HCT116 (cell line): ENCODE results near the gene DVL2. TPM values are rescaled to one million over a fixed set of nuclear protein-coding genes. Genes with fewer than 3 reads are reported as not detected.
A peak's percentile ranks its signal among the peaks of the same experiment; 100 is the strongest.

Experiments used
- ATAC-seq: fragments of 200-7000 bp; cut with Tn5 transposase; 2 replicates; pipeline ENCODE4 v1.9.1; 2020; ENCODE audit warnings: mild to moderate bottlenecking, moderate library complexity
- BruUV-seq: library from RNA; stranded (reverse); fragments of 400-500 nt; replicated peaks from 2 replicates; lab custom pipeline; 2021; lab: Mats Ljungman, UMichigan
- CTCF ChIA-PET: fragments of 300-600 bp; sonication (Branson Sonifier 250); formaldehyde crosslinking; loops from one replicate; lab custom pipeline; 2021; ENCODE audit warnings: antibody characterized with exemption; lab: Charles Lee
- POLR2A ChIA-PET: fragments of 300-600, 350-600 bp; sonication (Branson Sonifier 250); formaldehyde crosslinking; loops from one replicate; lab custom pipeline; 2021; ENCODE audit warnings: antibody characterized with exemption; lab: Charles Lee
- RAD21 ChIA-PET, 2 experiments: fragments of 300-600 bp; sonication (Branson Sonifier 250); formaldehyde crosslinking; loops; one replicate each; lab custom pipeline; 2023; ENCODE audit warnings: low total read pairs in 2 of 2; ENCODE audit not compliant: uncharacterized antibody in 2 of 2, unreplicated experiment in 2 of 2, low non-redundant PET in 1 of 2; lab: Charles Lee
- DNase-seq: peaks from one replicate; pipeline ENCODE4 v3.0.0-alpha.2; 2010; ENCODE audit warnings: low read depth, low spot score
- H2AFZ ChIP-seq: fragments of 200-600 bp; shearing (Covaris generic), sonication (generic); 2 replicates; pipeline ENCODE4 v1.6.1; 2017; ENCODE audit warnings: low read depth, mixed run types, mixed read lengths, antibody characterized with exemption, low read length; ENCODE audit not compliant: poor library complexity, severe bottlenecking
- H3K27ac ChIP-seq: 2 replicates; pipeline ENCODE4 v1.5.1; 2012; ENCODE audit warnings: low read depth, low read length
- H3K27me3 ChIP-seq: fragments of 200-600 bp; sonication (generic); 2 replicates; pipeline ENCODE4 v1.6.1; 2016; ENCODE audit warnings: mixed run types, low read length, mixed read lengths; ENCODE audit not compliant: insufficient read depth
- H3K36me3 ChIP-seq, 2 experiments: fragments of 200-500 bp in 1 of 2; fragments of 200-600 bp in 1 of 2; sonication (Bioruptor generic) in 1 of 2; sonication (generic) in 1 of 2; 2 replicates each; pipeline versions ENCODE4 v1.5.1 to v1.6.1; 2014 to 2016; ENCODE audit warnings: low read length in 2 of 2, inconsistent platforms in 1 of 2, mixed read lengths in 1 of 2, mixed run types in 1 of 2; ENCODE audit not compliant: insufficient read depth in 2 of 2, control insufficient read depth in 1 of 2
- H3K4me1 ChIP-seq, 2 experiments: fragments of 200-600 bp in 1 of 2; sonication (generic) in 1 of 2; 2 replicates each; pipeline versions ENCODE4 v1.5.1 to v1.6.1; 2012 to 2017; ENCODE audit warnings: low read length in 2 of 2, inconsistent platforms in 1 of 2, mild to moderate bottlenecking in 1 of 2, mixed read lengths in 1 of 2, mixed run types in 1 of 2, moderate library complexity in 1 of 2; ENCODE audit not compliant: insufficient read depth in 2 of 2, control insufficient read depth in 1 of 2
- H3K4me2 ChIP-seq: fragments of 200-600 bp; sonication (generic); 2 replicates; pipeline ENCODE4 v1.6.1; 2017; ENCODE audit warnings: mixed run types, low read length, mixed read lengths
- H3K4me3 ChIP-seq, 2 experiments: fragments of 200-600 bp in 1 of 2; sonication (generic) in 1 of 2; replicated peaks in 1 of 2; 2 replicates each; pipeline ENCODE4 v1.5.1; 2011 to 2016; ENCODE audit warnings: low read length in 2 of 2, control low read depth in 1 of 2, low read depth in 1 of 2, mild to moderate bottlenecking in 1 of 2, mixed read lengths in 1 of 2, mixed run types in 1 of 2
- H3K79me2 ChIP-seq: fragments of 200-600 bp; sonication (generic); 2 replicates; pipeline ENCODE4 v1.6.1; 2017; ENCODE audit warnings: mild to moderate bottlenecking, mixed run types, low read length, moderate library complexity, mixed read lengths; ENCODE audit not compliant: insufficient read depth
- H3K9ac ChIP-seq: fragments of 200-600 bp; sonication (generic); 2 replicates; pipeline ENCODE4 v1.6.1; 2016; ENCODE audit warnings: low read length, mixed read lengths
- H3K9me2 ChIP-seq: fragments of 200-600 bp; sonication (generic), shearing (Covaris generic); 2 replicates; pipeline ENCODE4 v1.6.1; 2017; ENCODE audit warnings: mixed run types, mild to moderate bottlenecking, moderate library complexity; ENCODE audit not compliant: insufficient read depth
- H3K9me3 ChIP-seq, 2 experiments: fragments of 200-500 bp in 1 of 2; fragments of 200-600 bp in 1 of 2; sonication (Bioruptor generic) in 1 of 2; sonication (generic) in 1 of 2; 2 replicates each; pipeline ENCODE4 v1.6.1; 2014 to 2017; ENCODE audit warnings: low read length in 2 of 2, mixed read lengths in 2 of 2, inconsistent platforms in 1 of 2, low read depth in 1 of 2, mild to moderate bottlenecking in 1 of 2, mixed run types in 1 of 2, moderate library complexity in 1 of 2; ENCODE audit not compliant: control insufficient read depth in 1 of 2, insufficient read depth in 1 of 2
- H4K20me1 ChIP-seq: fragments of 200-600 bp; sonication (generic), shearing (Covaris generic); 2 replicates; pipeline ENCODE4 v1.6.1; 2017; ENCODE audit warnings: mixed run types, mild to moderate bottlenecking, moderate library complexity; ENCODE audit not compliant: insufficient read depth
- CBX3 ChIP-seq: IDR thresholded peaks from 2 replicates; pipeline ENCODE4 v1.6.1; 2012; ENCODE audit warnings: low read depth
- CEBPB ChIP-seq: IDR thresholded peaks from 2 replicates; pipeline ENCODE4 v1.6.1; 2012; ENCODE audit warnings: low read depth
- EZH2 ChIP-seq: fragments of 200-600 bp; sonication (generic); IDR thresholded peaks from 2 replicates; pipeline ENCODE4 v1.6.1; 2017; ENCODE audit warnings: antibody characterized with exemption, mixed run types
- EZH2phosphoT487 ChIP-seq: fragments of 200-600 bp; IDR thresholded peaks from 2 replicates; pipeline ENCODE4 v1.6.1; 2018; ENCODE audit warnings: antibody characterized with exemption, borderline replicate concordance
- JUND ChIP-seq: IDR thresholded peaks from 2 replicates; pipeline ENCODE4 v1.6.1; 2012
- POLR2A ChIP-seq: IDR thresholded peaks from 2 replicates; pipeline ENCODE4 v1.7.0; 2011; ENCODE audit warnings: borderline replicate concordance; ENCODE audit not compliant: insufficient read depth, insufficient read length; ENCODE audit errors: extremely low read depth
- POLR2AphosphoS5 ChIP-seq: IDR thresholded peaks from 2 replicates; pipeline ENCODE4 v1.6.1; 2011; ENCODE audit warnings: mild to moderate bottlenecking, low read depth, low read length, moderate library complexity
- ZFX ChIP-seq: fragments of 450-650 bp; IDR thresholded peaks from 2 replicates; pipeline ENCODE4 v1.6.1; 2017
- intact Hi-C: fragments of 100-400 bp; cut with micrococcal nuclease; formaldehyde crosslinking; loops from 2 replicates; pipeline ENCODE4 v1.10.0; 2022
- total RNA-seq: library from RNA; stranded (reverse); gene quantifications from one replicate; pipeline ENCODE4 v1.2.1, GENCODE V29; 2021; ENCODE audit not compliant: unreplicated experiment
- TF ChIP-seq, protein P1 (sequence below): IDR thresholded peaks from 2 replicates; pipeline ENCODE4 v1.6.1; 2011; ENCODE audit warnings: mild to moderate bottlenecking, low read length, moderate library complexity; ENCODE audit not compliant: insufficient replicate concordance; ENCODE audit errors: extremely low read depth
- TF ChIP-seq, protein P2 (sequence below): IDR thresholded peaks from 2 replicates; pipeline ENCODE4 v1.6.1; 2012

The DVL2 gene
- total RNA-seq, 1 experiment from 2014 or later = 69.7 TPM

DNA sequence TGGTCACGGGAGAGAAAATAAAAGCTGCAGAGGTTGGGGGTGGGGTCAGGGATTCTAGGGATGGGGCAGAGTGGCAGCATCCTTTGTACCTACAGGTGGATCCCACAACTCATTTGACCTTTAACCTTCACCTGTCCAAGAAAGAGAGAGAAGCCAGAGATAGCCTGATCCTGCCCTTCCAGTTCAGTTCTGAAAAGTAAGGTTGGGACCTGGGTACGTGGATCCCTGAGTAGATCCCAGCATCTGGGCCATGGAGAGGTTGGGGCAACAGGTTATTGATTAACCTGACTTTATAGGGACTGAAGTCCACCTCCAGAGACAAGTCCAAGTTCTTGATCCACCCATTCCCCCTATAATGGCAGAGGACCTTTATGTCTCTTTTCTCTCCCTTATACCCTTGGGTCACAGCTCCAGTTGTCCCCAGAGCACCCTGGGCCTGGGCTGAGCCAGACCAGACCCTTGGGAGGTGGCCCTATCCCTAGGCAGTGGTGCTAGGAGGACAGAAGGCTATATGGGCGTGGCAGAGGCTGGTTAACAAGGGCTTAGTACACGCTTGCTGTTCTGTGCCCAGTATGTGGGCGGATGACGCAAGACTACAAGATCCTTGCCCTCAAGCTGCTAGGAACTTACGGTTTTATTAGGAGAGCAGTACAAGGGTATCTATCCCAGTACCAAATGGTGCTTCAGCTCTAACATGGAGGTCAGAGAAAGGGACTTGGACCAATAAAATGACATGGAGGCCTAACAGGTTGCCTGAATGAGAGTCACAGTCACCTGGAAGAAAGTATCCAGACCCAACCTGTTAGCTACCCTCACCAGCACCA is 24.6 kb upstream of the DVL2 start (continued):
- TF ChIP-seq, protein P1, sequence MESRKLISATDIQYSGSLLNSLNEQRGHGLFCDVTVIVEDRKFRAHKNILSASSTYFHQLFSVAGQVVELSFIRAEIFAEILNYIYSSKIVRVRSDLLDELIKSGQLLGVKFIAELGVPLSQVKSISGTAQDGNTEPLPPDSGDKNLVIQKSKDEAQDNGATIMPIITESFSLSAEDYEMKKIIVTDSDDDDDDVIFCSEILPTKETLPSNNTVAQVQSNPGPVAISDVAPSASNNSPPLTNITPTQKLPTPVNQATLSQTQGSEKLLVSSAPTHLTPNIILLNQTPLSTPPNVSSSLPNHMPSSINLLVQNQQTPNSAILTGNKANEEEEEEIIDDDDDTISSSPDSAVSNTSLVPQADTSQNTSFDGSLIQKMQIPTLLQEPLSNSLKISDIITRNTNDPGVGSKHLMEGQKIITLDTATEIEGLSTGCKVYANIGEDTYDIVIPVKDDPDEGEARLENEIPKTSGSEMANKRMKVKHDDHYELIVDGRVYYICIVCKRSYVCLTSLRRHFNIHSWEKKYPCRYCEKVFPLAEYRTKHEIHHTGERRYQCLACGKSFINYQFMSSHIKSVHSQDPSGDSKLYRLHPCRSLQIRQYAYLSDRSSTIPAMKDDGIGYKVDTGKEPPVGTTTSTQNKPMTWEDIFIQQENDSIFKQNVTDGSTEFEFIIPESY = no peak

DNA sequence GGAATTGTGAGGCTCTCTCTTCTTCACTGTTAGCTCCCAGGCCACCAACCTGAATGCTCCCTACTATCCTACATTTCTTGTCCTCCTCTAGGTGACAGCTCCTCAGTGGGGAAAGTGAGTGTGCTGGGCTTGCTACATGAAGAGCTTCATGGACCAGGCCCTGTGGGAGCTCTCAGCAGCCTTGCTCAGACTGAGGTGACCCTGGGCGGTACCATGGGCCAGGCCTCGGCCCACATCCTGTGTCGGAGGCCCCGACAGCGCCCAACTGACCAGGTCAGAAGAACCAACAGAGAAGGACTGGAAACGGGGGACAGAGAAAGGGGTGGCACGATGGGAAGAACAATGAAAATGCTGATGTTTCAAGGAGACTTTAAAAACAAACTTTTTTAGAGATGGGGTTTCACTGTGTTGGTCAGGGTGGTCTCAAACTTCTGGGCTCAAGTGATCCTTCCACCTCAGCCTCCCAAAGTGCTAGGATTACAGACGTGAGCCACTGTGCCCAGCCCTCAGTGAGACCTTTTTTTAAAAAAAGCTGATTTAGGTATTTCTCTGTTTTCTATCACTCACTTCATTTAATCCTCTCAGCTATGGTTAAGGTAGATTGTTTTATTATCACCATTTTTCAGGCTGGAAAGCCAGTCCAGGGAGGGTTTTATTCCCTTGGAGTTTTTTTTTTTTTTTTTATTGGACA is 22.6 kb upstream of the DVL2 start:
- no peak for TF ChIP-seq CEBPB
- 0 out of 2 replicates have a peak, but pooled peaks have one; percentile 4 for TF ChIP-seq JUND
- TF ChIP-seq POLR2A = no peak
- TF ChIP-seq CBX3 = no peak
- no peak for TF ChIP-seq ZFX
- TF ChIP-seq EZH2phosphoT487 = no peak
- TF ChIP-seq, protein P2, sequence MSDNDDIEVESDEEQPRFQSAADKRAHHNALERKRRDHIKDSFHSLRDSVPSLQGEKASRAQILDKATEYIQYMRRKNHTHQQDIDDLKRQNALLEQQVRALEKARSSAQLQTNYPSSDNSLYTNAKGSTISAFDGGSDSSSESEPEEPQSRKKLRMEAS = no peak
- peak; percentile 53 for TF ChIP-seq POLR2AphosphoS5
- no peak for TF ChIP-seq EZH2
- ChIA-PET RAD21 (no interaction called here), CTCF (no interaction called here), POLR2A (no interaction called here)
- no peak overlapping the region for H3K9ac ChIP-seq
- ATAC-seq = no peak
- intact Hi-C loops = no loop called here
- no peak overlapping the region for H2AFZ ChIP-seq
- H3K79me2 ChIP-seq = peaks cover 78% of the 10 kb centered on the region
- H4K20me1 ChIP-seq = peaks cover 5% of the 10 kb centered on the region; the same call in 1 of the 2 replicates
- H3K27me3 ChIP-seq = no peaks in the 10 kb centered on the region
- no peaks in the 10 kb centered on the region for H3K9me2 ChIP-seq
- no TSS peak for BruUV-seq
- peaks cover 16 to 32% of the 10 kb centered on the region in 2 experiments for H3K36me3 ChIP-seq
- no peak overlapping the region for H3K4me2 ChIP-seq
- no peak for DNase-seq
- H3K9me3 ChIP-seq = no peaks in the 10 kb centered on the region
- peak overlapping the region; percentile 16; the same call in 1 of the 2 replicates for H3K27ac ChIP-seq
- no peak overlapping the region for H3K4me3 ChIP-seq
- H3K4me1 ChIP-seq = peaks cover 21 to 33% of the 10 kb centered on the region in 2 experiments
